Uterus (tissue), 4 donors: Measurements from ENCODE around the gene MYO18B. TPM values are rescaled to one million over a fixed set of nuclear protein-coding genes. Genes with fewer than 3 reads are reported as not detected.

Source experiments
- DNase-seq, 2 donors: peaks; one replicate each; pipeline ENCODE4 v3.0.0-alpha.2; 2019 to 2020
- H3K27ac ChIP-seq, 2 donors: fragments of 200-600 bp; sonication (generic); 1 replicate in 1 of 2; 2 replicates in 1 of 2; pipeline ENCODE4 v1.5.1; 2016 to 2018
- H3K27me3 ChIP-seq, 2 donors: fragments of 200-600 bp; sonication (generic); one replicate each; pipeline ENCODE4 v1.5.1; 2018 to 2019; ENCODE audit warnings: control low read depth in 1 of 2
- H3K36me3 ChIP-seq, 2 donors: fragments of 200-600 bp; sonication (generic); one replicate each; pipeline ENCODE4 v1.5.1; 2019; ENCODE audit warnings: control low read depth in 1 of 2
- H3K4me1 ChIP-seq, 2 donors: fragments of 200-600 bp; sonication (generic); one replicate each; pipeline ENCODE4 v1.5.1; 2018 to 2019; ENCODE audit warnings: control low read depth in 1 of 2
- H3K4me3 ChIP-seq, 2 donors: fragments of 200-600 bp; sonication (generic); 1 replicate in 1 of 2; 2 replicates in 1 of 2; pipeline ENCODE4 v1.5.1; 2018 to 2019; ENCODE audit warnings: mild to moderate bottlenecking in 1 of 2
- H3K9me3 ChIP-seq, 2 donors: fragments of 200-600 bp; sonication (generic); one replicate each; pipeline ENCODE4 v1.5.1; 2019; ENCODE audit warnings: control low read depth in 1 of 2
- POLR2A ChIP-seq, 2 donors: fragments of 450-650 bp; IDR thresholded peaks; one replicate each; pipeline ENCODE4 v1.6.1; 2016; ENCODE audit warnings: antibody characterized with exemption in 2 of 2, mild to moderate bottlenecking in 1 of 2, moderate library complexity in 1 of 2
- intact Hi-C: fragments of 100-400 bp; cut with DNase I; formaldehyde crosslinking; loops from one replicate; pipeline ENCODE4 v1.15.1; 2023; ENCODE audit warnings: low total_unique reads
- total RNA-seq, 4 donors: library from RNA; depleted of rRNA in 3 of 4; stranded (reverse); fragments of >200 nt in 3 of 4; gene quantifications; one replicate each; pipeline versions ENCODE4 v1.1.0 to v1.2.4, GENCODE V29; 2014 to 2023
- TF ChIP-seq, protein P1 (sequence below), 4 experiments: fragments of 200-600 bp in 2 of 4; fragments of 450-650 bp in 2 of 4; sonication (generic) in 2 of 4; IDR thresholded peaks; one replicate each; pipeline ENCODE4 v1.5.1; 2016 to 2019; ENCODE audit warnings: antibody characterized with exemption in 4 of 4, mild to moderate bottlenecking in 2 of 4, moderate library complexity in 1 of 4
- donor health status: DM: yes; HTN: yes; CAD: no.

The MYO18B gene
- total RNA-seq, 4 donors from 2014 or later: 0.41 to 0.43 TPM; not detected in 2

DNA sequence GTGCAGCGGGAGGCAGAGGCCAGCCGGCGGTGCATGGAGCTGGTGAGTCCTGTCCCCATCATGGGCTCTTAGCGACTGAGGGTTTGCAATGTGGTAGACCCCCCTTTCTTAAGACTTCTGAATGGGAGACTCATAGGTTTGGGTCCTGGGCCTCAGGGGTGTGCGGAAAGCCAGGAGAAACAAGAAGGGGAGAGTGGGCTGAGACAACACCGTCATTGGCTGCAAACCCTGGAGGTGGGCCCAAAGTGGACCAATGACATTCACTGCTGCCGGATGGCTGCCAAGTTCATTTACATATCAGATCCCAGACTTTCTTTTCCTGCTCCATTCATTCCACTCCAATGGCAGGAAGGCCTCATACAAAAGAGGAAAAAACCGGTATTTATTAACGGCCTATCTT, 213.3 kb downstream of the MYO18B start:
- no peaks in the 10 kb centered on the region for H3K36me3 ChIP-seq
- DNase-seq: no peak

DNA sequence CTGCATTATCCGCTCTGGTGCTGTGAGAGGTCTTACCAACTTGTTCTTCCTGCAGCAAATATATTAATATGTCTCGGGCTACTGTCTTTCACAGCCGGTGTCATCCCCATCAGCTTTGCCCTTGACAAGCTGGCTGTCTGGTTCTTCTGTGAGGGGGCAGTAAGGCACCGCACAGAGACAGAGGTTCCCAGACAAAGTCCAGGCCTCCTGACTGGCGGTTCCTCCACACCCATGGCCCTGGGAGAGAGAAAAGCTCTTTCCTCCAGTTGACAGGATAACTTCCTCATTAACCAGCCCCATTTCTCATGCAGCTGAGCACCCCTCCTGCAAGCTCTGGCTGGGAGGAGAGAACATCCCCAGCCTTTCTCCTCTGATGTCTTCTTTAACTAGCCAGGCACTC, 214.8 kb downstream of the MYO18B start:
- H3K36me3 ChIP-seq: no peaks in the 10 kb centered on the region
- intact Hi-C loops: no loop called here
- no peaks in the 10 kb centered on the region for H3K9me3 ChIP-seq
- H3K4me3 ChIP-seq: no peak overlapping the region
- no peak for TF ChIP-seq POLR2A (IDR thresholded peaks at IDR 0.05)
- TF ChIP-seq, protein P1, sequence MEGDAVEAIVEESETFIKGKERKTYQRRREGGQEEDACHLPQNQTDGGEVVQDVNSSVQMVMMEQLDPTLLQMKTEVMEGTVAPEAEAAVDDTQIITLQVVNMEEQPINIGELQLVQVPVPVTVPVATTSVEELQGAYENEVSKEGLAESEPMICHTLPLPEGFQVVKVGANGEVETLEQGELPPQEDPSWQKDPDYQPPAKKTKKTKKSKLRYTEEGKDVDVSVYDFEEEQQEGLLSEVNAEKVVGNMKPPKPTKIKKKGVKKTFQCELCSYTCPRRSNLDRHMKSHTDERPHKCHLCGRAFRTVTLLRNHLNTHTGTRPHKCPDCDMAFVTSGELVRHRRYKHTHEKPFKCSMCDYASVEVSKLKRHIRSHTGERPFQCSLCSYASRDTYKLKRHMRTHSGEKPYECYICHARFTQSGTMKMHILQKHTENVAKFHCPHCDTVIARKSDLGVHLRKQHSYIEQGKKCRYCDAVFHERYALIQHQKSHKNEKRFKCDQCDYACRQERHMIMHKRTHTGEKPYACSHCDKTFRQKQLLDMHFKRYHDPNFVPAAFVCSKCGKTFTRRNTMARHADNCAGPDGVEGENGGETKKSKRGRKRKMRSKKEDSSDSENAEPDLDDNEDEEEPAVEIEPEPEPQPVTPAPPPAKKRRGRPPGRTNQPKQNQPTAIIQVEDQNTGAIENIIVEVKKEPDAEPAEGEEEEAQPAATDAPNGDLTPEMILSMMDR (IDR thresholded peaks at IDR 0.05): no peak
- no peak overlapping the region for H3K27ac ChIP-seq
- H3K4me1 ChIP-seq: no peaks in the 10 kb centered on the region
- no peak for DNase-seq
- no peaks in the 10 kb centered on the region for H3K27me3 ChIP-seq

More for the DNA sequence above, 213.3 kb downstream of the MYO18B start:
- H3K9me3 ChIP-seq: no peaks in the 10 kb centered on the region
- no peaks in the 10 kb centered on the region for H3K27me3 ChIP-seq
- intact Hi-C loops: no loop called here
- no peak overlapping the region for H3K27ac ChIP-seq
- TF ChIP-seq, protein P1 (IDR thresholded peaks at IDR 0.05): no peak
- TF ChIP-seq POLR2A (IDR thresholded peaks at IDR 0.05): no peak
- no peaks in the 10 kb centered on the region for H3K4me1 ChIP-seq
- no peak overlapping the region for H3K4me3 ChIP-seq

DNA sequence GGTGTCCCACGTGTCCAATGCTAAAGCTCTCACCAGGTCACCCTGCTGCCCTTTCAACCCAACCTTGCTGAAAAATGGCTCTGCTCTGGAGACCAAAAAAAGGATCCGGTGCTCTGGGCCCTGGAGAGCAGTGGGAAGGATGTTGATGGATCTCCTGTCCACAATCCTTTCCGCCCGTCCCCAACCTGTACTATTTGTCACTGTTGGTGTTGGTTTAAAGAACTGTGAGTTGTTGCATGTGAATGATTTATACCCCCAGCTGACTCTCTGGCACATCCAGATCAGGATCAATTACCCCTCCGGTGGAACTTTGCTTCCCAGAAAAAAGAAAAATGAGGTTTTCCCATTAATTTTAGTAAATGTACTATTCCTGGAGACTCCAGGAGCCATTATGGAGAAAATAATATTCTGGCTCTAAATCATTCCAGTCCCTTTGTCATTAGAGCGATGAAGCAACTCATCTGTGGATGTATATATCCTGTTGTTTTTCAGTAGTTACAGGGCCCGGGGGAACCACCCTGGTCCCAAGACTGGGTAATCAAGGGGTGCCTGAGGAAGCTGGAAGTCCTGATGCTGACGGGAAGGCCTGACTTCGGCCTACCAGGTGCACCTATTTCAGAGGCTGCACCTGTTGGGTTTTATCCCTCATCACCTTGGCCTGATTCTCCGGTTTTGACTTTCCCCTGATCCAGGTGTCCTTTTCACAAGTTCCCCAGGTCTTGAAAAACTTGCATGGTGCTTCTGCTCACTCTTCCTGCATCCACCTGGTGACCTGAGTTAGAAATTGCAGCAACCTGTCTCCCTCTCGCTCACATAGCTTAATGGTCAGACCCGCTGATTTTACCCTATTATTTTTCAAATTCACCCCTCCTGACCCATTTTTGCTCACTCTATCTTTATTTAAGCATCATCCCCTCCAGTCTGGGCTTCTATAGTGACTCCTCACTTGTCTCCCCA, 218.1 kb downstream of the MYO18B start:
- Histone ChIP-seq H3K4me3 (no peak overlapping the region), H3K4me1 (no peaks in the 10 kb centered on the region), H3K36me3 (no peaks in the 10 kb centered on the region), H3K9me3 (no peaks in the 10 kb centered on the region), H3K27me3 (no peaks in the 10 kb centered on the region), H3K27ac (no peak overlapping the region)
- intact Hi-C loops: no loop called here
- TF ChIP-seq POLR2A (IDR thresholded peaks at IDR 0.05): no peak
- TF ChIP-seq, protein P1 (IDR thresholded peaks at IDR 0.05): no peak
- DNase-seq: no peak

DNA sequence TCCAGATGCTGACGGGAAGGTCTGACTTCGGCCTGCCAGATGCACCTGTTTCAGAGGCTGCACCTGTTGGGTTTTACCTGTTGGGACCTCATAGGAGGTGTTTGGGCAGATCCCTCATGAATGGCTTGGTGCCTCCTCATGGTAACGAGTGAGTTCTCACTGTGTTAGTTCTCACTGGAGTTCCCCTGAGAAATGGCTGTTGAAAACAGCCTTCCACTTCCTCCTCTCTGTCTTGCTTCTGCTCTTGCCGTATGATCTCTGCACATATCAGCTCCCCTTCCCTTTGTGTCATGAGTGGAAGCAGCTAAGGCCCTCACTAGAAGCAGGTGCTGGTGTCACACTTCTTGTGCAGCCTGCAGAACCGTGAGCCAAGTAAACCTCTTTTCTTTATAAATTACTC, 219.7 kb downstream of the MYO18B start:
- H3K4me1 ChIP-seq: no peaks in the 10 kb centered on the region
- no peak overlapping the region for H3K27ac ChIP-seq
- TF ChIP-seq, protein P1 (IDR thresholded peaks at IDR 0.05): no peak
- TF ChIP-seq POLR2A (IDR thresholded peaks at IDR 0.05): no peak
- no peaks in the 10 kb centered on the region for H3K9me3 ChIP-seq
- intact Hi-C loops: no loop called here
- H3K27me3 ChIP-seq: no peaks in the 10 kb centered on the region
- H3K36me3 ChIP-seq: no peaks in the 10 kb centered on the region
- H3K4me3 ChIP-seq: no peak overlapping the region
- no peak for DNase-seq

DNA sequence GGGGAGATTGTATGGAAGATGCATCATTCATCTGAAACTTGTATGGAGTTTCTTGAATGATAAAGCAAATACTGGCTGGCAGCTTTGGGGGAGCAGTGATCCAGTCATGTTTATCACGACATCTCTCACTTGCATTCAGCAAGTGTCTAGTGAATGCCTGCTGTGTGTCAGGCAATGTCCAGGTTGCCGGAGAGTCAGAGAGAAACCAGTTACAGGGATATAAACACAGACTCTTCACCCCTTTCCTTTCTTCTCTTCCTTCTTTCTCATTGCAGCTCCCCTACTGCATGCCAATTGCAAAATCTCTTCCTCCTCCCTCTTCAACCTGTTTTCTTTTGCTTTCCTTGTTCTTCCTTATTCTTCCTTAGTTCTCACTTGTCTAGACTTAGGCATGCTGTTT, 220.7 kb downstream of the MYO18B start:
- H3K4me1 ChIP-seq: no peaks in the 10 kb centered on the region
- no peak overlapping the region for H3K4me3 ChIP-seq
- H3K27me3 ChIP-seq: no peaks in the 10 kb centered on the region
- H3K36me3 ChIP-seq: no peaks in the 10 kb centered on the region
- intact Hi-C loops: no loop called here
- no peak overlapping the region for H3K27ac ChIP-seq
- TF ChIP-seq POLR2A (IDR thresholded peaks at IDR 0.05): no peak
- TF ChIP-seq, protein P1 (IDR thresholded peaks at IDR 0.05): no peak
- DNase-seq: no peak
- H3K9me3 ChIP-seq: no peaks in the 10 kb centered on the region
